GM12865 (cell line): ENCODE measurements around the gene NR2F1-AS1.
"Not testable (repeated sequence)": the region's sequence is repeated elsewhere in the genome, so short reads cannot be mapped to it uniquely, and the experiment has no call there.

Experiments used
- DNase-seq: peaks from one replicate; pipeline ENCODE4 v3.0.0; 2010; ENCODE audit warnings: low read depth
- H3K4me3 ChIP-seq: 2 replicates; pipeline ENCODE4 v1.5.1; 2011; ENCODE audit warnings: mild to moderate bottlenecking, low read depth, low read length, control low read depth
- TF ChIP-seq, protein P1 (sequence below): IDR thresholded peaks from 2 replicates; pipeline ENCODE4 v1.5.1; 2011; ENCODE audit warnings: low read length, control low read depth, low read depth, inconsistent platforms; ENCODE audit not compliant: insufficient read depth; ENCODE audit errors: missing control alignments

Gene NR2F1-AS1

GRCh38 chr5:93460286-93460685, 120.7 kb downstream of the NR2F1-AS1 start:
- no peak overlapping the region for H3K4me3 ChIP-seq

DNA sequence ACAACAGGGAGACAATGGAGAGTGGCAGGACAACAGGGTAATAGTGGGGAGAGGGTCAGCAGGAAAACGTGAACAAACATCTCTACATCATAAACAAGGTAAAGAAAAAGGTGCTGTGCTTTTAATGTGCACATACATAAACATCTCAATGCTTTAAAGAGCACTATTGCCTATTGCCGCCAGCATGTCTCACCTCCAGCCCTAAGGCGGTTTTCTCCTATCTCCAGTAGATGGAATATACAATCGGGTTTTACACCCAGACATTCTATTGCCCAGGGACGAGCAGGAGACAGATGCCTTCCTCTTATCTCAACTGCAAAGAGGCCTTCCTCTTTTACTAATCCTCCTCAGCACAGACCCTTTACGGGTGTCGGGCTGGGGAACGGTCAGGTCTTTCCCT, 124.2 kb downstream of the NR2F1-AS1 start:
- DNase-seq, H3K4me3 ChIP-seq: not testable (repeated sequence)

More at GRCh38 chr5:93460286-93460685, 120.7 kb downstream of the NR2F1-AS1 start:
- TF ChIP-seq, protein P1, sequence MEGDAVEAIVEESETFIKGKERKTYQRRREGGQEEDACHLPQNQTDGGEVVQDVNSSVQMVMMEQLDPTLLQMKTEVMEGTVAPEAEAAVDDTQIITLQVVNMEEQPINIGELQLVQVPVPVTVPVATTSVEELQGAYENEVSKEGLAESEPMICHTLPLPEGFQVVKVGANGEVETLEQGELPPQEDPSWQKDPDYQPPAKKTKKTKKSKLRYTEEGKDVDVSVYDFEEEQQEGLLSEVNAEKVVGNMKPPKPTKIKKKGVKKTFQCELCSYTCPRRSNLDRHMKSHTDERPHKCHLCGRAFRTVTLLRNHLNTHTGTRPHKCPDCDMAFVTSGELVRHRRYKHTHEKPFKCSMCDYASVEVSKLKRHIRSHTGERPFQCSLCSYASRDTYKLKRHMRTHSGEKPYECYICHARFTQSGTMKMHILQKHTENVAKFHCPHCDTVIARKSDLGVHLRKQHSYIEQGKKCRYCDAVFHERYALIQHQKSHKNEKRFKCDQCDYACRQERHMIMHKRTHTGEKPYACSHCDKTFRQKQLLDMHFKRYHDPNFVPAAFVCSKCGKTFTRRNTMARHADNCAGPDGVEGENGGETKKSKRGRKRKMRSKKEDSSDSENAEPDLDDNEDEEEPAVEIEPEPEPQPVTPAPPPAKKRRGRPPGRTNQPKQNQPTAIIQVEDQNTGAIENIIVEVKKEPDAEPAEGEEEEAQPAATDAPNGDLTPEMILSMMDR, result no peak
- DNase-seq, result no peak

DNA sequence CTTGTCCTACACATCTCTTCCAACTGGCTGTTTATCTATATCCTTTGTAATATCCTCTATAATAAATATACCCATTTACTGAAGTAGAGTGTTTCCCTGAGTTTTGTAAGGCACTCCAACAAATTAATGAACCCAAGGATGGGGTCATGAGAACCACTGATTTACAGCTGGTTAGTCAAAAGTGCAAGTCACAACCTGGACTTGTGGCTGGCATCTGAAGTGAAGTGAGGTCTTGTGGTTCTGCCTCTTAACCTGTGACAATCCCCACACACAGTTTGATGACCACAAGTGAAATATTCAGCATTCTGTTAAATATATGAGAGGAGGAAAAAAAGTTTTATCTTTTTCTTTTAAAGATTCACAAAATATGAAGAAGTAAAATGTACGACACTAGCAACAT, 126.1 kb downstream of the NR2F1-AS1 start:
- H3K4me3 ChIP-seq, result no peak overlapping the region
- TF ChIP-seq, protein P1, result no peak
- no peak for DNase-seq

DNA sequence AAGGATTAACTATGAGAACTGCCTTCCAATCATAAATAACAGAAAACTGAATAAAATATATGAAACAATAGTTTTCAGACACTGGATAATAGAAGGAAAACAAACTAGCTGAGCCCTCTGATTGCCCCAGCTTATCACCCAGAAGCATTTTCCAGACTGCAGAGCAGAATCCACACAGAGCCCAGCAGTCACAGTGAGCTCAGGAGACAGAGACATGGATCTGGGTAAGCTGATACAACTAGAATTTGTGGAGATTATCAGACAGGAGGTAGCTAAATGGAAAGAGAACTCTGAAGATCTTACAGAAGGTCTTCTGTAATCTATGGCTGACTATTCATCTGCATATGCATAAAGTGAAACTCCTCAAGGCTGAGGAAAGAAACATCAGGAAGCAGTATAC, 128.8 kb downstream of the NR2F1-AS1 start:
- TF ChIP-seq, protein P1, result no peak
- no peak for DNase-seq
- H3K4me3 ChIP-seq, result no peak overlapping the region

GRCh38 chr5:93438124-93438523, 142.9 kb downstream of the NR2F1-AS1 start:
- DNase-seq, result peak; percentile 17
- H3K4me3 ChIP-seq, result no peak overlapping the region
- TF ChIP-seq, protein P1, result no peak

GRCh38 chr5:93436083-93436482, 144.9 kb downstream of the NR2F1-AS1 start:
- TF ChIP-seq, protein P1, result no peak
- H3K4me3 ChIP-seq, result no peak overlapping the region
- no peak for DNase-seq

GRCh38 chr5:93433422-93433821, 147.6 kb downstream of the NR2F1-AS1 start:
- DNase-seq, result no peak
- no peak overlapping the region for H3K4me3 ChIP-seq
- TF ChIP-seq, protein P1, result no peak
